Activated naive CD8-positive, alpha-beta T cell treated with anti-CD3 and anti-CD28 coated beads, Interleukin-2, amount 50 U/mL, for 16 hours (primary cell): ENCODE results near the gene COL15A1.

ENCODE experiments used
- DNase-seq: peaks from one replicate; pipeline ENCODE4 v3.0.0-alpha.2; 2020; ENCODE audit warnings: low read depth, low spot score

The COL15A1 gene

DNA sequence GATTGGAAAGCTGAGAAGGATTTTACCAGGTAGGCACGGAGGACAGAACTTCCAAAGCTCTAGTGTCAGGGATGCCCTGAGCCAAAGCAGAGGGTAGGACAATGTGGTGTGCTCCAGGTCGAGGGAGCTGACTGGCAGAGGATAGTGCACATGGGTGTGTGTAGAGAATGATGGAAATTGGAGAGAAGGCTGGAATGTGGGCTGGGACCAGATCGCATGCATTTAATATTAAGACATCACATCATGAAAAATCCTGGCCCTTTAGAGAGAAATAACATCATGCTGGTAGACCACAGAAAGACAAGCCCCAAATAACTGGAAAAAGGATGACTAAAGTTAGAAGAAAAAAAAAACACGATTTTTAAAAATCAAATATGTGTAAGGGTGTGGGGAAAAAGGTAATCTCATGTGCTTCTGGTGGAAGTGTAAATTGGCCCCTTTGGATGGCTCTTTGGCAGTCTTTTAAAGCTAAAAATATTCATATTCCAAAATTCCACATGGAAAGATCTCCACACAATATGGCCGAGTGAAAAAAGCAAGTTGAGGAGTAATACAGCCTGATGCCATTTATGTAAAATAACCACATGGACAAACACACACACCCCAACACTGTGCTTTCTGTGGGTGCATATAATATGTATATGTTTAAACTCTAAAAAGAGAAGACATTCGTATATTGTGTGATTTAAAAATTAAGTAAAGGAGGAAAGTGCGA lies 94.2 kb downstream of the COL15A1 start:
- DNase-seq, result no peak

DNA sequence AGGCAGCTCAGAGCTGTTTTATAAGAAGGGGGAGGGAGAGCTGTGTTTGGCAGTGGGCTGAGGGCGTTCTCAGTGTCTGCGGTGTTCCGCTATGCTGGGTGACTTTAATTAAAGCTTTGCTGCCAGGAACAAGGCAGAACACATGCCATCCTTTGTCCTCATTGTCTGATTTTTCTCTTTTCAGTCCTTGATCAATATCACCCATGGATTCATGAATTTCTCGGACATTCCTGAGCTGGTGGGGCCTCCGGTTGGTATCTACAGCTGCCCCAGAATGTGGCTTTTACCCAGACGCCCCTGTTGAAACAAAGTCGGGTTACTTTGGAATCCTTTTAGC lies 94.7 kb downstream of the COL15A1 start:
- DNase-seq, result no peak

DNA sequence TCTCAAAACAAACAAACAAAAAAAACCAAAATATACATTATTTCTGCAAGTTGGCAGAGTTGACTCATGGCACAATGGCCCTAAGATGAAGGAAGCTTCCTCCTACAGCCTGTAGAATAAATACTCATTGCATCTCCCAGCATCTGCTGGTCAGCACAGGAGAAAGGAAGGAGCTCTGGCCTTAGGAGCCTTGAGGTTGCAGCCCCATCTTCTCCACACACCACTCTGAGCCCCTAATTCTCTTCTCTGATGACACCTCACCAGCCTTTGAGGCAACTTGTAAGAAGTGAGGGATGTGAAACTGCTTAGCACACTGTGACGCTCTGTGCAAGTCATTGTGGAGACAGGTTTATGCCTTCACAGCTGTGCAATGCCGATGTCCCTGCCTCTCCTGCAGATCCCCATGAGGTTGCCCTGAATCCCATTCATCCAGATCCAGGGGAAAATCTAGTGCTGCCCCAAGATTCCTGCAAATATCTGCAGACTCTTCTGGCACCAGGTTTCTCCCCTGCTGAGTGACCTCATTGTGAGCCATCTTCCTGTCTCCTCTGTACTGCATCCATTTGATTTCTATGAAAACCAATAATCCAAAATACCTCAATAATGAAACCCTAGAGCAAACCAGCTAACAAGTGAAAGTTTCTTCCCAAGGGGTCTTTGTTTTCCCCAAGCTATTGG lies 95.9 kb downstream of the COL15A1 start:
- no peak for DNase-seq

DNA sequence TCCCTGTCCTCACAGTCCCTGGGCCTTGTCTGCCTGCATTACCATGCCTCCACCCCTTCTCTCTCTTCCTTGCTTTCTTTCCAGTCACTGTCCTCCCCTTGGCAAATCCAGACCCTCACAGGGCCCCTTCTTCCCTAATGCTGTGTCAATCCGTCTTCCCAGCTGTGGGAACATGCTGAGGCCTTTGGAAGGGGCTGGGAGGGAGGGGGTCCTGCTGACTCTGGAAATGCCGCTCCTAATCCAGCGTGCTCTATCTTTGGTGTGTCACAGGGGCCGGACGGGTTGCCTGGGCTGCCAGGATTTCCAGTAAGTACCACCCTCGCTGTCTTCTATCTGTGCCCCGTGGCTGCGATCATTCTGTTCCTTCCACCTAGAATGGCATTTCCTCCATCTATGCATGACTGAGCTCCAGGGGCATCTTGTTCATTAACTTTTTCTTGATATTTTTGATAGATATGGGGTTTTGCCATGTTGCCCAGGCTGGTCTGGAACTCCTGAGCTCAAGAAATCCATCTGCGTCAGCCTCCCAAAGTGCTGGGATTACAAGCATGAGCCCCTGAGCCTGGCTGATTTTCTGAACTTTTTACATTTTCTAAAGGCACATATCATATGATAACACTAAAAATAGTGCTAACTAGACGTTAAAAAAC lies 96.7 kb downstream of the COL15A1 start:
- no peak for DNase-seq

DNA sequence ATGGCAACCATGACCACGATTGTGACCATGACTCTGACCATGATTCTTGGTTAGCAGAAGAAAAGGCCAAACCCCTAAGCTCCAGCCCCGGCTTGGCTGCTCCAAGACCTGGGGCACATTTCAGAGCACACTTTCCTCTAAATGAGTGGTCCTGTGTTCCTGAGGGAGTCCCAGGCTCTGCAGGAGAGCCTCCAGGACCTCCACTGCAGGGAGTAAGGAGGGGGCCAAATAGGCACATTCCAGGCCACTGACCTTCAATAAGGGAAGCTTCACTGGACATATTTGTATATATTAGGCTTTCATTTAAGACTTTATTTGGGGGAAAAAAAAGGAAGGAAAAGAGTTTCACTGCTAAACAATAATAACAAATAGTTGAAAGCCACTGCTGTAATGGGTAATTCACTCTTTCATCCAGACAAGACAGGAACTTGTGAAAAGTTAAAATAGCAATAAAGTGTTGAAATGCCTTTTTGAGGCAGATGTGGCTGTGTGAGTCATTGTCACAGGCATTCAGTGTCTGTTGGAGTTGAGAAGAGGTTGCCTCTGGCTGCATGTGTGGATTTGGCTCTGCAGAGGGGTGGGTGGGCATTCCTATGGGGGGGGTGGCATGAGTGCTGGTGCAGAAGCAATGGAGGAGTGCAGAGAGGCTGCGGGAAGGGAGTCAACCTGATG lies 97.3 kb downstream of the COL15A1 start:
- DNase-seq, result no peak

DNA sequence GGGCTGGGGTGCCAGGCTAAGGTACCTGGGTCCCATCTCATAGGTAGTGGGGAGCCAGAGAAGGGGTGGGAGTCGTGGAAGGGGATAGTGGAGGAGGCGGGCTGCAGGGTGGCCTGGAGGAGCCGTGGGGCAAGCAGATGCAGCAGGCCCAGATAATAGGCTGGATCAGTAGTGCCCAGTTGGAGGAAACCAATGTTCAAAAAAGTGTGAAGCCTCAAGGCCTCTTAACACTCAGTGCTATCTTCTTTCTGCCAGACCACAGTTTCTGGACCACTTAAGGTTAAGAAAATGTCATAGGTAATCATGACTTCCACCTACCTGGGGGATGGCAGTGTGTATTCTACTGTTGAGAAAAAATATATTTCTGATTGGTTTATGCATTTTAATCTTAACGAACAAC lies 97.9 kb downstream of the COL15A1 start:
- no peak for DNase-seq

DNA sequence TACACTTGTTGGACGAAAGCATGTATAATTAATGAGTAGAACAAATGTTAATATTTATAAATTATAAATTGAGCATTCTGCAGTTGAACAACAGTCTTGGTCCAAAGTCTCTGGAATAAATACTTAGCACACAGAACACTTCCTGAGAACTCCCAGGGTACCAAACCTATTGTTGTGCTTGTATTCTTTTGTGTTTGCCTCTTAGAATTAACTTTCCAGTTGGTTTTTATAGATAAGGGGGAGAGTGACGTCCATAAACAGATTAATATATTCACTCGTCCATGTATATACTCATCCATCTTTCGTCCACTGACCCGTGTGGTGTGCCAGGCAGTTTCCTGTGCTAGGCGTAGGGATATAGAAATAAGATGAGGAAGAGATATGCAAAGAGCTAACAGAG lies 98.9 kb downstream of the COL15A1 start:
- no peak for DNase-seq

DNA sequence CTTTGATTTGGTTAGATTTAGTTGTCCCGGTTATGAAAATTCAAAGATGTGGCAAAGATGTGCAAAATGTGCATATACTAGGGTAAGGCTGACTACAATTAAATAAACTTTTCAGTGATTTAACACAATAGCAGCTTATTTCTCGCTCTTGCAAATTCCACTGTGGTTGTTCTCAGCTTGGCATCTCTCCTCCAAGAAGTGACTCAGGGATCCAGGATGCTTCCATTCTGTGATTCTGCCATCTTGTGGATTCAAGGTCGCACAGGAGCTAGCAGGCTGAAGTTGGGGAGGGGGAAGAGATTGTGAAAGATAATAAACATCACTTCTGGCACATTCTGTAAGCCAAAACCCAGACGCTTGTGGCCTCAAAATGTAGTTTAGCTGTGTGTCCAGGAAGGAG lies 101.1 kb downstream of the COL15A1 start:
- DNase-seq, result no peak

DNA sequence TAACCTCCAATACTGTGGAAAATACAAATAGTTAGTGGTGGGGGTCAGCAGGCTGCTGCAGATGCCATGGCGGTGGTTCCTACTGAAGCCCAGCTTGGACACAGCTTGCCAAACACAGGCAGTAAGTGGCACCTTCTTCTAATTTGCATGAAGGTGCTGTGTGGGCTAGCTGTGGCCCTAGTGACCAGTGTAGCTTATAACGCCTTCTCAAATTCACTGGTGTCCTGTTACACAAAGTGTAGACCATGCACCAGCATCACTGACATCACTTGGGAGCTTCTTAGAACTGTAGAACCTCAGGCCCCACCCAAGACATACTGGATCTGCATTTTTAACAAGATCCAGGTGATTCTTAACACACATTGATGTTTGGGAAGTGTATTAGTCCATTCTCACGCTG lies 102.4 kb downstream of the COL15A1 start:
- no peak for DNase-seq

DNA sequence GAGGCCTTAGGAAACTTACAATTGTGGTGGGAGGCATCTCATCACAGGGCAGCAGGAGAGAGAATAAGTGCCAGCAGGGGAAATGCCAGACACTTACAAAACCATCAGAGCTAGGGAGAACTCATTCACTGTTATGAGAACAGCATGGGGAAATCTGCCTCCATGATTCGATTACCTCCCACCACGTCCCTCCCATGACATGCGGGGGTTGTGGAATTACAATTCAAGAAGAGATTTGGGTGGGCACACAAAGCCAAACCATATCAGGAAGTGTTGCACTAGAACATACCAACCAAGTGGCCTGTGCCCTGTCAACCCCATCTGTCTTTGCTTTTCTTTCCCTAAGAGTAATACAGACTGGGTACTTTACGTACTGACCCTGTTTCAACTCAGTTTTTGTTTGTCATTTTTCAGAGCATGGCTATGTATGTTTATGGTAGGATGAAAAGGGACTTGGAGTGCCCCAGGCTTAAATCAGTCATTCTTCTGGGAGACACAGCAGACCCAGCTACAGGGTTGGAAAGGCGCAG lies 102.9 kb downstream of the COL15A1 start:
- no peak for DNase-seq

DNA sequence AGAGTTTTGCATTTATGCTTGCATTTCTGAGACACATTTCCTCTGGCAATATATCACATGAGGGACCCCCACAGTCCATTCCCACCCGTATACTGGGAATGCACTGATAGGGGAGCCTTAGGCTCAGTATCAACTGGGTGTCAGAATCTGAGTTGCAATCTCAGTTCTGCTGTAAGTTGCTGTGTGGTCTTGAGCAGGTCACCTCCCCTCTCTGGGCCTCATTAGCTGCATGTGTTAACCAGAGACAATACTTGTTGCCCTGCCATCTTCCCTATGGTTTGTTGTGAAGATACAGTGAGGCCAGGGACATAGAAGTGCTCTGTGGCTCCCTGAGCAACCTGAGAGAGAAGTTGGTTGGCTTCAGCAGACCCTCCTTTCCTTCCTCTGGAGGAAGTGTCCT lies 105.5 kb downstream of the COL15A1 start:
- no peak for DNase-seq

DNA sequence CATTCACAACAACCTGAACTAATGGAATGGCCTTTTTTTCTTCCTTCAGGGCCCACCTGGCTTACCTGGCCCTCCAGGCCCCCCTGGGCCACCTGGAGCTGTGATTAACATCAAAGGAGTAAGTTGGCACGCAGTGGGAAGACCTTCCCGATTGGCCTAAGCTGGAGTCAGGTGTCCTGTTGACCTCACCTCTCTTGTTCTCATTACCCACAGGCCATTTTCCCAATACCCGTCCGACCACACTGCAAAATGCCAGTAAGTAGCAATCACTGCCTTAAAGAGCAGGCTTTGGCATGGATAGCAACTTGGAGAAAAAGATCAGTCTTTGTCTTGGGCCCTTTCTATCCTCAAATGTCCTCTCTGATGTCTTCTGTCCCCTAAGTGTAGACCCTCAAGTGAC lies 105.9 kb downstream of the COL15A1 start:
- DNase-seq, result no peak

DNA sequence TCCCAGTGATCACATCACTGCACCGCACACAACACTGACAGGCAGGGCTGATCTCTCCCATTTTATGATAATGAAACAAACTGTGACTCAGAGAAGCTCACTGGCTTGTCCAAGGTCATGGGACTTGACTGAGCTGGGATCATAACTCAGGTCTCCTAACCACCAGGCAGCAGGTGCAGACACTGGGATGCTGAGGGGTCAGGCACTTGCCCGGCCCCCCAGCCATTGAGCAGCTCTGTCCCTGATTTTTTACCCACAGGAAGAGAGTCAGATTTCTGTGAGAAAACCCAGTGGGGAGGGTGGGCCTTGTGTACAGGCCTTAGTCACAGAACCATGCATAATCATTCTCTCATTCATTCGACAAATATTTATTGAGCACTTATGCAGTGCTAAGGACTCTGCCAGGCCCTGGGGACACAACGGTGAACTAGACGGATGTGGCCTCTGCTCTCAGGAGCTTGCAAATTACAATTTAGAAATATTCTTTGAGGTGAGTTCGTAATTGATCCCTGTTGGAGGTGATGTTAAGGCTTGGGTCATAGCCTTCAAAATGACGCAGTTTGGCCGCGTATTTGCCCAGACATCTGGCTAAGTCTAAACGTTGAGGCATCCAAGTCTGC lies 106.7 kb downstream of the COL15A1 start:
- DNase-seq, result no peak

DNA sequence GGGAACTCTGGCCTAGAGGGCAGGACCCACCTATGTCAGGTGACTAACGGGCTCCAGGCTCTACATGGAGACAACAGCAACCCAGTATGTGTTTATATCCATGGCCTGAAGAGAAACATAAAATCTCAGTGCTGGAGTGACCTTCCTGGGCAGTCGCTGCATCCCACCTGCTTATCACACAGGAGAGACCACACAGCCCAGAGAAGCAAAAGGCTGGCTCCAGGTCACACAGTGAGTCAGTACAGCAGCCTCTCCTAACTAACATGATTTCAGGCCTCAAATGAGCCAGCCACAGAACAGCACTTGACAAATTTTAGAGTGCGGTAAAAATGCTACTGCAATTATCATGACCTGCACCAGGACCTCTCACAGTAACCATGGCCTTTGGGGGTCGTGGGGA lies 107.2 kb downstream of the COL15A1 start:
- DNase-seq, result no peak

DNA sequence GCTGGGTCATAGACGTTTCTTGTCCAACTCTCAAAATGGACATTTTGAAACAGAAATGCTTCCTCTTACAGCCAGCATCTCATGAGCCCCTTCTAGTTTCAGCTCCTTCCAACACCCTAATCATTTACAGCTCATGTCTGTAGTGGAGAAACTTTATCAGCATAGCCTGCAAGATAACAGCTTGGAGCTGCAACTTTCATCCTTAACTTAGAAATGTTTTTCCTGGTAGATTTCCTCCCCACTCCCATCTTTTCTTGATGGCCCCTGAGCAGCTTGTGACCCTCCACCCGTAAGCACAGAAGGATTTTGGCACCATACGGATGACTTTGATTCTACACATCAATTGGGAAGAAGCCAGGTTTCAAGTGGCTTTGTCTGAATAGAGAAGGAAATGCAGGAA lies 107.7 kb downstream of the COL15A1 start:
- DNase-seq, result no peak

DNA sequence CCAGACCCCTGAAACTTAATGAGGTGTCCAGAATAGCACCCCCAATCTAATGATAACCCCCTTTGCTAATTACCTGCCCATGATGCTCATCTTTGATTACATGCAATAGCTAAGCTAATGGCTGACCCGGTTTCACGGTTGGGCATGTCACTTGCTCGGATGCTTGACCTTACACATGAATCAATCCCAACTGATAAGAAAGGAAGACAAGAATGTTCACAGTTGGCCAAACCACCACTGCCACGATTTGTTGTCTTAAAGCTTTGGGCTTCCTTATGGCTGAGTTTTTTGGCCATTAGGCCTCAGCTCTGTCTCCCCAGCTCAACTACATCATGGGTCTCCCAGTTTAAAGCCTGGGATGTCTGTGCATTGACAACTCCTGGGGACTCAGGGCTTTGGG lies 108.1 kb downstream of the COL15A1 start:
- no peak for DNase-seq

DNA sequence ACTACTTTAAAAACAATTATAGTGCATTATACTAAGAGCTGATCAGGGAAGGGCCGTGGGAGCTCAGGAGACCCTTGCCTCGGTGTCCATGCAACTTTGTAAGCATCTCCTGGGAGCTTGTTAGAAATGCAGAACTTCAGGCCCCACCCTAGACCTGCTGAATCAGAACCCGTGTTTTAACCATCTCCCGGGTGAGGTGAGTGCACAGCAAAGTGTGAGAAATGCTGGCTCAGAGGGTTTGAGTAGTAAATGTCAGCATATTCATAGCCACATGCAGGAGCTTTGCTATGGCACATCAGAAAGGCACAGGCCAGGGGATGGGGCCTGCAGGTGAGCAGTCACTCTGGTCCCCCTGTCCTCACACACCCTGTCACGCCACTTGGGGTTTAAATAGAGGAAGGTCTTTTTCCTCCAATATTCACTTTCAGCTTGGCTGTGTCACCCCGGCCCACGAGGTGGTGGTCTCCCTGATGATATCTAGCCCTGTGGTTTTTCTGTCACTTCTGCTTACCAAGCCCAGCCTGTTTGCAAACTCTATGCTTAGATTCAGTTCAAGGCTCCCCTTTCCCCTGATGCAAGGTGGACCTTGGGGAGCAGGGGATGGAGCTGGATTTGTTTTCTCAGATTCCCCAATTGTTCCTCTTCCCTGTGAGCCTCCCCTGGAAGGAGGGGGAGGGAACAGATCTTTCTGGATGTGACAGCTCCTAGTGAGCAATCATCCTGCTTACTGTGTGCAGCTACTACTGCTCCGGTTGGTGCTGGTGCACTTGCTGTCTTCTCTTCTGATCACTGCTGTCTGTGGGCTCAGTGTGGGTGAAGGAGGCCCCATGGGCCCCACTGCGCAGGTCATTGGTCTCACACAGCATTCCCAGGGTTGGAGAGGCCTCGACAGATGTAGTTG lies 109.4 kb downstream of the COL15A1 start:
- DNase-seq, result no peak

DNA sequence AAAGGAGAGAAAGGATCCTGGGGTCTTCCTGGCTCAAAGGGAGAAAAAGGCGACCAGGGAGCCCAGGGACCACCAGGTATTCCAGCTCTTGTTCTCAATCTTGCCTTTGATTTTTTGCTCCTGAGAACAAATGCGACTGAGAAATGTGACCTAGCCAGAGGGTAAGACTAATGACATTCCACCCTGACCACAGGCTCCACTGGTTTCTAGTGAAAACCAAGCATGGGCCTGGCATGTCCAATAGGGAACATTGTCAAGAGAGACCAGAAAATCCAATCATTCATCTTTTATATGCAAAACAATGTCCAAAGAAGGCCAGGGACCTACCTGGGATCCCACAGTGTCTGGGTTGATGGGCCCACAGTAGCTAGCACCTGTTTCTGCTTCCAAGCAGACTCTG lies 110.9 kb downstream of the COL15A1 start:
- DNase-seq, result no peak

DNA sequence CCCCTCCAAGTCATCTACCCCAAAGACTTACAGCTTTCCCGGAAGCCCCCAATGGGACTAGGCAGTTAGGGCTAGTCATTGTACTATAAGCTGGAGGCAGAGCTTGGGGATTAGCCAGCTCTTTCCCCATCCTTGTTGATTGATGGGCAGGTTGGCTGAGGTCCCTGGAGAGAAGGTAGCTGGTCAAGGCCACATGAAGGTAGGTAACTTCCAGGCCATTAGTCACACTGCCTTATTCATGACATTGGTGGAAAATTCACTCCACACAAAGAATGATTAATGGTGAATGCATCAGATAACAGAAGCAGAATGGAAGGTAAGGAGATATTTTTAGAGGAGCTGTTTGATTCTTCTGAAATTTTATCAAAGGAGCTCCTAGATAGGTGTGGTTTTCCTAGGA lies 111.7 kb downstream of the COL15A1 start:
- no peak for DNase-seq

DNA sequence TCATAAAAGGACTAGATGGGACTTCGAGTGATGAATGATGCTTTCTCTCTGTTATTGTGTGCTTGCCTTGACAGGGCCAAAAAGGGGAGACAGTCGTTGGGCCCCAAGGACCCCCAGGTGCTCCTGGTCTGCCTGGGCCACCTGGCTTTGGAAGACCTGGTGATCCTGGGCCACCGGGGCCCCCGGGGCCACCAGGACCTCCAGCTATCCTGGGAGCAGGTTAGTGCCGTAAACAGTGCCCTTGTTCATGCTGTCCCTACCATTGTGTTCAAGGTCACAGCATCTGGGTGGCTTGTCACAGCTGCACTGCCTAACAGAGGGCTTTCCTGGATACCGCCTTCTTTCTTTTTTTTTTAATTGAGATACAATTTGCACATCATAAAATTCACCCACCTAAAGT lies 112.5 kb downstream of the COL15A1 start:
- DNase-seq, result no peak
